Neutrophil (primary cell): ENCODE results near the gene RGS19.

Source experiments
- H3K27ac ChIP-seq: fragments of 200-600 bp; sonication (generic); 2 replicates; pipeline ENCODE4 v1.5.1; 2016; ENCODE audit warnings: mild to moderate bottlenecking, moderate library complexity
- H3K27me3 ChIP-seq: fragments of 200-600 bp; sonication (generic); 2 replicates; pipeline ENCODE4 v1.6.0; 2016; ENCODE audit warnings: mild to moderate bottlenecking
- H3K36me3 ChIP-seq: fragments of 200-600 bp; sonication (generic); 2 replicates; pipeline ENCODE4 v1.5.1; 2017
- H3K4me1 ChIP-seq, 2 experiments: fragments of 200-600 bp in 1 of 2; sonication (generic) in 1 of 2; 1 replicate in 1 of 2; 2 replicates in 1 of 2; pipeline versions ENCODE4 v1.5.1 to v1.6.1; 2013 to 2016; ENCODE audit warnings: low read depth in 1 of 2, low read length in 1 of 2, mild to moderate bottlenecking in 1 of 2, moderate library complexity in 1 of 2; ENCODE audit not compliant: control insufficient read depth in 1 of 2, insufficient read depth in 1 of 2
- H3K4me3 ChIP-seq, 2 experiments: fragments of 200-600 bp in 1 of 2; sonication (generic) in 1 of 2; 1 replicate in 1 of 2; 2 replicates in 1 of 2; pipeline ENCODE4 v1.5.1; 2013 to 2016; ENCODE audit warnings: low read depth in 1 of 2, low read length in 1 of 2, mild to moderate bottlenecking in 1 of 2, moderate library complexity in 1 of 2
- H3K9me3 ChIP-seq: fragments of 200-600 bp; sonication (generic); 2 replicates; pipeline ENCODE4 v1.5.1; 2016
- CTCF ChIP-seq: fragments of 200-600 bp; sonication (generic); IDR thresholded peaks from 2 replicates; pipeline ENCODE4 v1.5.1; 2016; ENCODE audit warnings: antibody characterized with exemption

RGS19 gene

GRCh38 chr20:64027981-64028685 is 51.2 kb downstream of the RGS19 start:
- H3K9me3 ChIP-seq: no peaks in the 10 kb centered on the region
- no peak overlapping the region for H3K27ac ChIP-seq
- TF ChIP-seq CTCF: no peak
- H3K4me1 ChIP-seq: no peaks in the 10 kb centered on the region
- H3K4me3 ChIP-seq: no peak overlapping the region
- peaks cover 100% of the 10 kb centered on the region for H3K36me3 ChIP-seq
- H3K27me3 ChIP-seq: no peaks in the 10 kb centered on the region

GRCh38 chr20:64025826-64026412 is 53.4 kb downstream of the RGS19 start:
- H3K27ac ChIP-seq: no peak overlapping the region
- peaks cover 0 to 1% of the 10 kb centered on the region in 2 experiments for H3K4me1 ChIP-seq
- TF ChIP-seq CTCF: no peak
- H3K9me3 ChIP-seq: no peaks in the 10 kb centered on the region
- no peak overlapping the region for H3K4me3 ChIP-seq
- peaks cover 99% of the 10 kb centered on the region for H3K36me3 ChIP-seq
- H3K27me3 ChIP-seq: no peaks in the 10 kb centered on the region

- H3K27ac ChIP-seq: no peak overlapping the region
- peaks cover under 1 to 6% of the 10 kb centered on the region in 2 experiments for H3K4me1 ChIP-seq
- no peak for TF ChIP-seq CTCF
- peaks cover 95% of the 10 kb centered on the region for H3K36me3 ChIP-seq
- no peak overlapping the region for H3K4me3 ChIP-seq
- no peaks in the 10 kb centered on the region for H3K27me3 ChIP-seq
- H3K9me3 ChIP-seq: no peaks in the 10 kb centered on the region
These were observed 54.1 kb downstream of the RGS19 start for GRCh38 chr20:64025101-64025825.

DNA sequence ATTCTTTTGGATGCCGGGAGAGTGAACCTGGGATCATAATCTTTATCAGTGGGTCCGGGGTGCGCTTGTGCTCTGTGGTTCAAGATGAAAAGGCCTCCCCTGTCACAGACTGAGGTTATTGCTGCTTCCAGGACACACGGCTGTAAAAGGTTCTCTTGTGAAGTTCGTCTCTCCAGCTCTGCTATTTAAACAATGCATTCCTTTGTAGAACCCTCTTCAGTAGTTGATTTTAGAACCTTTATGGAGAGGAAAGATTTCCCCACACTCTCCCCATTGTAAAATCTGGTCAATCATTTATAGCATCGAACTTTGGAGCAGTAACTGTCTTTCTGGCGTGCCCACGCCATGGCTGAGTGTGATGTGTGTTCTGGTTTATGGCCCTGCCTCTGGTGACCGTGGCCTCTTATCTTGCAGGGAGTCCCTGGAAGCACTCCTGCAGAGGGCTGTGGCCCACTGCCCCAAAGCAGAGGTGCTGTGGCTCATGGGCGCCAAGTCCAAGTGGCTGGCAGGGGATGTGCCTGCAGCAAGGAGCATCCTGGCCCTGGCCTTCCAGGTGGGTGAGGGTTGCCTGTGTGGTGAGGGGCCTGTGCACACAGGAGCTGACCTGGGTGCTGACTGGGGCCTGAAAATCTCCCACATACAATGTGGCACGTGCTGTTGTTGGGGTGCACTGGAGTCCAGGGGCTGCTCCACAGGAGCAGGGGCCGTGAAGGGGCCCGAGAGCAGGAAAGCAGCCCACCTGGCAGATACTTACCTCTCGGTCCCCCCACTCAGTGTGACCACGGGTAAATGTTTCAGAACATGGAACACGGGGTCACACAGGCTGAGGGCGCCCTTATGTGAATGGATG is 55.0 kb downstream of the RGS19 start:
- no peaks in the 10 kb centered on the region for H3K9me3 ChIP-seq

More for the DNA sequence above, 55.0 kb downstream of the RGS19 start:
- peaks cover 94% of the 10 kb centered on the region for H3K36me3 ChIP-seq
- TF ChIP-seq CTCF: no peak
- H3K4me3 ChIP-seq: no peak overlapping the region
- no peak overlapping the region for H3K27ac ChIP-seq
- no peaks in the 10 kb centered on the region for H3K27me3 ChIP-seq
- H3K4me1 ChIP-seq: peaks cover 8 to 15% of the 10 kb centered on the region in 2 experiments
